SK-MEL-5 (cell line): ENCODE results near the gene MAD1L1. TPM values are rescaled to one million over a fixed set of nuclear protein-coding genes. Genes with fewer than 3 reads are reported as not detected.

Experiments used
- DNase-seq: peaks from one replicate; pipeline ENCODE4 v3.0.0-alpha.2; 2016; ENCODE audit warnings: low read depth, low spot score
- in situ Hi-C: cut with HindIII; loops from 2 replicates; pipeline ENCODE4 v1.10.0; 2016; ENCODE audit warnings: low sequenced_read_pairs, high pct_unique_total_duplicates, low pct_unique_long_range_greater_than_20kb
- total RNA-seq: library from RNA; depleted of rRNA; stranded (reverse); fragments of >200 nt; shearing (Covaris generic); gene quantifications from 2 replicates; pipeline ENCODE4 v1.2.3, GENCODE V29; 2014

MAD1L1 gene
- total RNA-seq, 1 experiment from 2014 or later, result 204 TPM

GRCh38 chr7:2048531-2048930 is 184.2 kb downstream of the MAD1L1 start:
- in situ Hi-C loops, result no loop called here
- DNase-seq, result no peak

- DNase-seq, result no peak
- in situ Hi-C loops, result no loop called here
Observed at GRCh38 chr7:2048006-2048405, 184.7 kb downstream of the MAD1L1 start.

GRCh38 chr7:2046581-2047565 is 185.9 kb downstream of the MAD1L1 start:
- DNase-seq, result no peak

GRCh38 chr7:2045559-2046405 is 187.0 kb downstream of the MAD1L1 start:
- in situ Hi-C loops, result no loop called here
- no peak for DNase-seq

More at GRCh38 chr7:2046581-2047565, 185.9 kb downstream of the MAD1L1 start:
- in situ Hi-C loops, result no loop called here

- DNase-seq, result no peak
- in situ Hi-C loops, result no loop called here
Observed at GRCh38 chr7:2044883-2045471, 187.8 kb downstream of the MAD1L1 start.

- in situ Hi-C loops, result no loop called here
Observed at GRCh38 chr7:2044311-2044882, 188.3 kb downstream of the MAD1L1 start.

GRCh38 chr7:2043316-2044039 is 189.3 kb downstream of the MAD1L1 start:
- no peak for DNase-seq
- in situ Hi-C loops, result no loop called here

More at GRCh38 chr7:2044311-2044882, 188.3 kb downstream of the MAD1L1 start:
- DNase-seq, result no peak

GRCh38 chr7:2042650-2043049 is 190.1 kb downstream of the MAD1L1 start:
- DNase-seq, result no peak
- in situ Hi-C loops, result no loop called here

GRCh38 chr7:2041496-2042367 is 191.0 kb downstream of the MAD1L1 start:
- no peak for DNase-seq
- in situ Hi-C loops, result no loop called here

- no peak for DNase-seq
- in situ Hi-C loops, result no loop called here
Observed at GRCh38 chr7:2040893-2041270, 191.9 kb downstream of the MAD1L1 start.

- DNase-seq, result no peak
- in situ Hi-C loops, result no loop called here
Observed at GRCh38 chr7:2040201-2040892, 192.4 kb downstream of the MAD1L1 start.

GRCh38 chr7:2038931-2039728 is 193.6 kb downstream of the MAD1L1 start:
- in situ Hi-C loops, result no loop called here
- no peak for DNase-seq

- in situ Hi-C loops, result no loop called here
- no peak for DNase-seq
Observed at GRCh38 chr7:2037808-2038522, 194.8 kb downstream of the MAD1L1 start.

GRCh38 chr7:2037301-2037807 is 195.4 kb downstream of the MAD1L1 start:
- no peak for DNase-seq
- in situ Hi-C loops, result no loop called here
